ENCODE data around the gene NT5DC3. TPM values are rescaled to one million over a fixed set of nuclear protein-coding genes. Genes with fewer than 3 reads are reported as not detected.

NT5DC3 gene
- total RNA-seq, 2 donors from 2014 or later, result 12.4 to 29.7 TPM

- Histone ChIP-seq H3K36me3 (no peaks in the 10 kb centered on the region), H3K27me3 (replicated peaks; ENCODE audit: insufficient read depth) (no peaks in the 10 kb centered on the region), H3K9me3 (no peaks in the 10 kb centered on the region), H3K4me1 (replicated peaks) (no peaks in the 10 kb centered on the region), H3K27ac (no peak overlapping the region), H3K4me3 (no peak overlapping the region)
- intact Hi-C loops (cut with DNase I), result no loop called here
- no peak for DNase-seq (ENCODE audit: low spot score)
- 87% methylated on average over 2 of the region's 2 CpGs for WGBS
- TF ChIP-seq POLR2AphosphoS5 (IDR thresholded peaks at IDR 0.05), result no peak
- TF ChIP-seq CTCF (IDR thresholded peaks at IDR 0.05), result no peak
- no peak for TF ChIP-seq POLR2A (IDR thresholded peaks at IDR 0.05)
Measured at GRCh38 chr12:103865151-103865730, 24.2 kb upstream of the NT5DC3 start.

GRCh38 chr12:103864710-103865109 is 23.7 kb upstream of the NT5DC3 start:
- no peaks in the 10 kb centered on the region for H3K27me3 ChIP-seq (replicated peaks; ENCODE audit: insufficient read depth)
- TF ChIP-seq CTCF (IDR thresholded peaks at IDR 0.05) (no peak), POLR2AphosphoS5 (IDR thresholded peaks at IDR 0.05) (no peak), POLR2A (IDR thresholded peaks at IDR 0.05) (no peak)
- no peak for DNase-seq (ENCODE audit: low spot score)
- peaks cover 2% of the 10 kb centered on the region for H3K4me1 ChIP-seq (replicated peaks)
- no peak overlapping the region for H3K27ac ChIP-seq
- H3K36me3 ChIP-seq, result no peaks in the 10 kb centered on the region
- intact Hi-C loops (cut with DNase I), result no loop called here
- no peaks in the 10 kb centered on the region for H3K9me3 ChIP-seq
- 87% methylated on average over 6 of the region's 6 CpGs for WGBS
- H3K4me3 ChIP-seq, result no peak overlapping the region

DNA sequence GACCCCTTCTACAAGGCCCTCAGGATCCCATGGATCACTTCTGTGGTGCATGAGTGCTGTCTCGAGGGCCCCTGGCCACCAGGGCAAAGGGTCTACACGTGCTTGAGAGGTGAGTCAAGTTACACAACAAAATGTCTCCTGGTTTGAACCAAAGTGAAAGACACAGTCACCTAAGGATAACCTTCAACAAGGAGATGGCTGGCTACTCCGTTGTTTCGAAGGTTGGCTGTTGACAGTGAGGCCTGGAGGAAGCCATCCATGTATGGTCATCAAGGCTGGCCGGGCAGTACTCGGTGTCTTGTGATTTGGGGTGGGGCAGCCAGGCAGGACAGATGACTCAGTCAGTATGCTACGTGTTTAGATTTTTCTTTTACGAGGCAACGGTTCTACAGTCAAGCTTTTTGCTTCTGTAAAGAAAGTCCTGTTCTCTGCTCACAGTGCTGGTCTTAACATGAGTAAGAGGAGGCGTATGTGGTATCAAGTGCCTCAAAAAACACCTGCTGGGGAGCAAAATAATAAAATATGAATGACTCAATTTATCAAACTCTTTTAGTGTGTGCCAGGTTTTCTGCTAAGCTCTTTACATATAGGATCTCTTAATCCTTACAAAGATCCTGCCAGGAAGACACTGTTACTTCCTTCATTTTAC is 18.0 kb upstream of the NT5DC3 start:
- TF ChIP-seq POLR2AphosphoS5 (IDR thresholded peaks at IDR 0.05) (peak; percentile 99), POLR2A (IDR thresholded peaks at IDR 0.05) (peak; percentile 41), CTCF (IDR thresholded peaks at IDR 0.05) (peak in 2 of 4 experiments; percentile 6 to 24)
- Histone ChIP-seq H3K27me3 (replicated peaks; ENCODE audit: insufficient read depth) (no peaks in the 10 kb centered on the region), H3K27ac (peak overlapping the region; percentile 91 to 92), H3K9me3 (no peaks in the 10 kb centered on the region), H3K4me1 (replicated peaks) (peaks cover 5% of the 10 kb centered on the region), H3K4me3 (no peak overlapping the region), H3K36me3 (no peaks in the 10 kb centered on the region)
- intact Hi-C loops (cut with DNase I), result no loop called here
- 20% methylated on average over 10 of the region's 10 CpGs for WGBS
- peak; percentile 92 for DNase-seq (ENCODE audit: low spot score)

DNA sequence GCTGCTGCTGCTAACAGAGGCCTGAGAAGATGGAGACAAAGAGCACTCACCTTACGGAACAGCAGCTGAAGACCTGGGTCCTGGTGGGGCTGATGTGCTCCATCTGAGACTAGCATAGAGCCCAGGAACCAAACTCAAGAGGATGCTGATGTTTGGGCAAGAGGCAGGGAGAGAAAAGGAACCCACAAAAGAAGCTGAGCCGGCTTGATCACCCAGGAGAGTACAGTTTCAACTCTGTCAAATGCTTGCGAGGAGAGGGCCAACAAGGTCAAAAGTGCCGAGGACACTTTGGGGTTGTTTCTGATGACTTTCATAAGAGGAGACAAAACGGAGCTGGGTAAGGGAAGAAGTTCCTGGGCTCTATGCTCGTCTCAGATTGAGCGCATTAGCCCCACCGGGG is 17.3 kb upstream of the NT5DC3 start:
- TF ChIP-seq CTCF (IDR thresholded peaks at IDR 0.05) (no peak), POLR2A (IDR thresholded peaks at IDR 0.05) (no peak)
- H3K4me1 ChIP-seq (replicated peaks), result peaks cover 5% of the 10 kb centered on the region
- H3K36me3 ChIP-seq, result no peaks in the 10 kb centered on the region
- 96% methylated on average over 8 of the region's 8 CpGs for WGBS
- H3K4me3 ChIP-seq, result no peak overlapping the region
- DNase-seq (ENCODE audit: low spot score), result no peak
- intact Hi-C loops (cut with DNase I), result no loop called here
- peak overlapping the region; percentile 91 to 92 for H3K27ac ChIP-seq
- H3K27me3 ChIP-seq (replicated peaks; ENCODE audit: insufficient read depth), result no peaks in the 10 kb centered on the region
- H3K9me3 ChIP-seq, result no peaks in the 10 kb centered on the region

- H3K27ac ChIP-seq, result no peak overlapping the region
Measured at GRCh38 chr12:103857164-103857563, 16.1 kb upstream of the NT5DC3 start.

More at GRCh38 chr12:103857164-103857563, 16.1 kb upstream of the NT5DC3 start:
- Histone ChIP-seq H3K27me3 (replicated peaks; ENCODE audit: insufficient read depth) (no peaks in the 10 kb centered on the region), H3K4me1 (replicated peaks) (peaks cover 11% of the 10 kb centered on the region), H3K36me3 (no peaks in the 10 kb centered on the region), H3K9me3 (no peaks in the 10 kb centered on the region), H3K4me3 (no peak overlapping the region)
- no peak for DNase-seq (ENCODE audit: low spot score)
- 71% methylated on average over 2 of the region's 2 CpGs for WGBS
- intact Hi-C loops (cut with DNase I), result no loop called here
- TF ChIP-seq POLR2A (IDR thresholded peaks at IDR 0.05) (no peak), CTCF (IDR thresholded peaks at IDR 0.05) (no peak), POLR2AphosphoS5 (IDR thresholded peaks at IDR 0.05) (no peak)
